ENCODE results near the gene IQCH. TPM values are rescaled to one million over a fixed set of nuclear protein-coding genes. Genes with fewer than 3 reads are reported as not detected.

Gene IQCH
- total and polyA plus RNA-seq, 9 of the 15 experiments (the other 6 are each of a cell fraction or from before 2014, with no cell fraction given): 1.8 to 3.9 (median 2.7) TPM

- POLR2A ChIA-PET: interaction anchor here (0.8 to 1.5 kb wide), 10 partner anchors 8 to 137 kb away, joined by 3 to 9 read pairs (median 5); partner anchors contain the start of gene C15orf61
- no TSS peak for BruUV-seq (replicated peaks)
- Histone ChIP-seq H3K27ac (ENCODE audit: extremely low read depth, low read depth, low read length) (peak within 1 kb of the TSS; percentile 77), H3K9me3 (replicated peaks; ENCODE audit: control insufficient read depth, insufficient read depth, low read depth, low read length) (no peaks in the 10 kb centered on the region), H3K36me3 (ENCODE audit: control insufficient read depth, insufficient read depth, low read length) (peaks cover 18% of the 10 kb centered on the region; the same call in 2 of the 3 replicates), H3K4me2 (ENCODE audit: insufficient read depth, low read length) (peak within 1 kb of the TSS; percentile 88), H3K27me3 (ENCODE audit: control insufficient read depth in 2 of 2, insufficient read depth in 2 of 2, low read length in 2 of 2) (no peaks in the 10 kb centered on the region), H3K4me3 (peak within 1 kb of the TSS; percentile 83), H3K9ac (ENCODE audit: insufficient read depth in 1 of 2, low read depth in 2 of 2, low read length in 2 of 2) (peak within 1 kb of the TSS; percentile 89 to 95), H3K4me1 (replicated peaks in 1 of 2; ENCODE audit: control insufficient read depth in 2 of 2, insufficient read depth in 2 of 2, low read length in 2 of 2) (peaks cover 10 to 15% of the 10 kb centered on the region in 2 experiments), H3K79me2 (ENCODE audit: control insufficient read depth, insufficient read depth, low read length) (peaks cover 24% of the 10 kb centered on the region), H3K9me1 (ENCODE audit: control insufficient read depth, insufficient read depth, low read length) (no peaks in the 10 kb centered on the region), H2AFZ (ENCODE audit: low read depth, low read length) (peak within 1 kb of the TSS; percentile 93), H4K20me1 (replicated peaks; ENCODE audit: control insufficient read depth, insufficient read depth, low read length) (no peaks in the 10 kb centered on the region)
- in situ Hi-C loops (cut with MboI) (no loop called here), intact Hi-C loops (cut with micrococcal nuclease) (no loop called here)
- whole genome bisulfite sequencing (ENCODE audit: insufficient coverage, low coverage, missing lambda C conversion rate): under 1% methylated on average over 79 of the region's 91 CpGs
- CTCF ChIA-PET (ENCODE audit: low intra/inter-chr PET ratio): no interaction called here
- DNase-seq (ENCODE audit: extremely low read depth in 1 of 4, low spot score in 3 of 4): peak; percentile 81 to 90 (median 84)
- FAIRE-seq: peak; percentile 11
- ATAC-seq: peak; percentile 89
- TF ChIP-seq PML (IDR thresholded peaks at IDR 0.05; ENCODE audit: low read length): peak; percentile 37; the same call in 1 of the 2 replicates
- TF ChIP-seq BDP1 (IDR thresholded peaks at IDR 0.05; ENCODE audit: insufficient read depth, insufficient read length): no peak
- no peak for TF ChIP-seq ZNF436 (CRISPR knock-in tag; IDR thresholded peaks at IDR 0.05)
- TF ChIP-seq ASH1L (IDR thresholded peaks at IDR 0.05; ENCODE audit: borderline replicate concordance, low read depth, partially characterized antibody): no peak
- no peak for TF ChIP-seq TBL1XR1 (IDR thresholded peaks at IDR 0.05; ENCODE audit: low read length in 2 of 2)
- TF ChIP-seq MLLT1 (IDR thresholded peaks at IDR 0.05): peak in 1 of 2 experiments; percentile 60; a peak in 3 of 4 replicates
- peak in 1 of 2 experiments; percentile 41; a peak in 1 of 4 replicates for TF ChIP-seq BCLAF1 (IDR thresholded peaks at IDR 0.05; ENCODE audit: borderline replicate concordance in 1 of 2, control insufficient read depth in 1 of 2, low read depth in 2 of 2, low read length in 1 of 2)
Measured at GRCh38 chr15:67542420-67543347, 288.1 kb downstream of the IQCH start, which contains the start of gene MAP2K5. Gene MAP2K5, plus strand, starts transcription at chr15:67542703. Its CDS starts 633 bp downstream, at chr15:67543336.

All from K562 (cell line).